ENCODE data around the gene PTGER1.
"Not testable (repeated sequence)": the region's sequence is repeated elsewhere in the genome, so short reads cannot be mapped to it uniquely, and the experiment has no call there.

PTGER1 gene, protein sequence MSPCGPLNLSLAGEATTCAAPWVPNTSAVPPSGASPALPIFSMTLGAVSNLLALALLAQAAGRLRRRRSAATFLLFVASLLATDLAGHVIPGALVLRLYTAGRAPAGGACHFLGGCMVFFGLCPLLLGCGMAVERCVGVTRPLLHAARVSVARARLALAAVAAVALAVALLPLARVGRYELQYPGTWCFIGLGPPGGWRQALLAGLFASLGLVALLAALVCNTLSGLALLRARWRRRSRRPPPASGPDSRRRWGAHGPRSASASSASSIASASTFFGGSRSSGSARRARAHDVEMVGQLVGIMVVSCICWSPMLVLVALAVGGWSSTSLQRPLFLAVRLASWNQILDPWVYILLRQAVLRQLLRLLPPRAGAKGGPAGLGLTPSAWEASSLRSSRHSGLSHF

DNA sequence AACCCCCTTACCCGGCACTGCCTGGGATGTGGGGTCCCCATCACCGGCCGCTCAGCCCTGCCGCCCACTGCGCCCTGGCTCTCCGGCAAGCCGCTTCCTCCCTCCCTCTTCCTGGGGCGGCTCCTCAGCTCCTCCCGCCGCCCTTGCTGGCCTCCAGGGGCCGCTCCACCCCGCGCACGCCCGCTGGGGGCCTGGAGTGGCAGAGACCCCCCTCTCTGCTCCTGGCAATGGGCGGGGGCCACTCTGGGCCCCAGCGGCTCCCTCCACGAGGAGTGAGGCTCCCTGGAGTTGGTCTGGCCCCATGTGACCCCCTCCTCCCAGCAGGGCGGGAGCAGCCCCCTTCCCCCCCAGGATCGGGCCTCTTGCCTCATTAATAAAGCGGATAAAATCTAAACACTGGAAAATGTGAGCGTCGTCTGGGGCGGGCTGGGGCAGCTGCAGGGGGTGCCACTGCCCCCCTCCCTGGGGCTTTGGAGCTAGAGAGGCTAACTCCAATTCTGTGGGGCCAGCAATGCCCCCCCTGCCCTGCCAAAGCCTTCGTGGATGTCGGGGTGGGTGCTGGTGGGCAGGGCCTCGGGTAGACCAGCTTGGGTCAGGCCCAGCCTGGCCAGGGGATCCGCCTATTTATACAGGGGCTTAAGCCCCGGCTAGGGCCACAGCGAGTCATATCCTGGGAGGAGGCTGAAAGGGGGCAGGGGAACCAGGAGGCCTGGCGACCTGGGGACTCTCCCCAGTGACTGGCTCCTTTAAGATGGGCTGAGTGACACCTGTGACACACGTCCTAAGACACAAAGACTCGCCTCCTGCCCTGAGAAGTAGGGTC, at the start of gene PTGER1:
Gene PTGER1 (minus strand): TSS at position 104 of the 823 bp plus-strand sequence. CDS start 1,034 bp downstream, outside the sequence.
- DNase-seq (ENCODE audit: low read depth in 2 of 2) = no peak

DNA sequence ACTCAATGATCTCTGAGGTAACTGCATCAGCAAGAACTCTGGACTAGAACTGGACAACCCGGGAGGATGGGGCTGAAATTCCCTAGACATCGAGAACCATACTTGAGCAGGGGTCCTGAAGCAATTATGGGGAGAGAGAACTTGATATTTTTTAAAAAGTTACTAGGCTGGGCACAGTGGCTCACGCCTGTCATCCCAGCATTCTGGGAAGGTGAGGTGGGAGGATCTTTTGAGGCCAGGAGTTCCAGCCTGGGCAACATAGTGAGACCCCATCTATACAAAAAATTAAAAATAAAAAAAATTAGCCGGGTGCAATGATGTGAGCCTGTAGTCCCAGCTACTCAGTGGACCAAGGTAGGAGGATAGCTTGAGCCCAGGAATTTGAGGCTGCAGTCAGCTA, 45.4 kb upstream of the PTGER1 start:
- DNase-seq (ENCODE audit: low read depth in 2 of 2) = no peak

DNA sequence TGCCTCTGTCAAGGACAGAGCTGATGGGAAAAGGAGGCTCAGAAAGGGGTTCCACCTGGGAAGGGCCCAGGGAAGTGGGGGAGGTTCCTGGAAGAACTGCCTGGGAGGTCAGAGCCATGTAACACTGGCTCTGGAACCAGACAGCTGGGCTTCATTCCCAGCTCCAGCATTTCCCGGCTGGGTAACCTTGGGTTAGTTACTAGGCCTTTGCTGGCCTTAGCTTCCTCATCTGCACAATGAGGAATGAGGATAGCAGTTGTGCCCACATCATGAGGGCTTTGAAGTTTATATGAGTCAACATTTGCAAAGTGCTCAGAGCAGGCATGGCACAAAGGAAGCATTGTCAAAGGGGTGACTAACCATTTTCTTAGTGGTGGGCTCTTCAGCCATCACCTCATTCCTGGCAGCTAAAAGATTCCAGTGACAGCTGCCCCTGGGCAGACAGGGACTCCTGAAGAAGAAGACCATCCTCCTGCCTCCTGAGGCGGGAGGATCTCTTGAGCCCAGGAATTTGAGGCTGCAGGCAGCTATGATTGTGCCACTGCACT, 44.8 kb upstream of the PTGER1 start:
- no peak for DNase-seq (ENCODE audit: low read depth in 2 of 2)

DNA sequence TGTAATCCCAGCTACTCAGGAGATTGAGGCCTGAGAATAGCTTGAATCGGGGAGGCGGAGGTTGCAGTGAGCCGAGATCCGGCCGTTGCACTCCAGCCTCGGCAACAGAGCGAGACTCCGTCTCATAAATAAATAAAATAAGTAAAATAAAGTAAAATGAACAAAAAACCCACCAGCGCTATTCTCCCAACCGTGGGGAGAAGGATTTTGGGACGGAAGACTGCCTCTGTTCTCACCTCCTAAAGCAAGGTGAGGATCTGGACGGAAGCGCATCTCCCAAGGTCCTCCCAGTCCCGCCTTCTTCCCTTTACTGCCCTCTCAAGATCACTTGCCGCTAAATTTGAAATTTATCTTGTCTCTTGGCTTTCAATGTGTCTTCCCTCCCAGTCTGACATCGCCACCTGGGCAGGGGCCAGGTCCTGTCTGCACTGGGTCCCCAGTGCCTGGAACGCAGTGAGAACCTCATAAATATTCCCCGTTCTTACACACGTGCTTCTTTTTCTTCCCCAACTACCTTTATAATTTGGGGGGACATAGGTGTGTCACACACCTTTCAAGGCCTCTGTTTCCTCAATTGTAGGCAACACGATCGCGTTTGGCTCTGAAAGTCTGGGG, 44.2 kb upstream of the PTGER1 start:
- no peak for DNase-seq (ENCODE audit: low read depth in 2 of 2)

DNA sequence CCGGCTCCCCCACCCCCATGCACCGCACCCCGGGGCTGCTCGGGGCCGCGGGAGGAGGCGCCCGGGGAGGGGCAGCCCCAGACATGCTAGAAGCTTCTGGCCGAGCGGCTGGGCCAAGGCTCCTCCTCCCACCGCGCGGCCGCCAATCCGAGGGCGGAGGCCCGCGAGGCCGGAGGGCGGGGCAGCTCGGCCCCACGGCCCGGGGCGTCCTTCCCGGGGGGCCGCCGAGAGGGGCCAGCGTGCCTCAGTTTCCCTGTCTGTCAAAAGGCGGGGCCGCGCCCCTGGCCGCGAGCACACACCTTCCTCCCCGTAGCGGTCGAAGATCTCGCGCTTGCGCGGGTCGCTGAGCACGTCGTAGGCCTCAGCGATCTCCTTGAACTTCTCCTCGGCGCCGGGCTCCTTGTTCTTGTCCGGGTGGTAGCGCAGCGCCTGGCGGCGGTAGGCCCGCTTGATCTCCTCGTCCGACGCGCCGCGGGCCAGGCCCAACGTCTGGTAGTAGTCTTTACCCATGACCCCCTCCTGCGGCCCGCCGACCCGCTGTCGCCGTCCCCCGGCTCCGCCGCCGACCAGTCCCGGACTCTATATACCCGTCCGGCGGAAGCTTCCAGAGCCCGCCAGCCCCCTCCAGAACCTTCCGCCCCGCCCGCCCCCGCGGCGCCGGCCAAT, 42.8 kb upstream of the PTGER1 start, which contains the start of gene DNAJB1:
Gene DNAJB1 (minus strand): TSS at position 558 of the 666 bp plus-strand sequence. CDS start 48 bp downstream, at position 510.
- peak in 1 of 2 experiments; percentile 34 for DNase-seq (ENCODE audit: low read depth in 2 of 2)

DNA sequence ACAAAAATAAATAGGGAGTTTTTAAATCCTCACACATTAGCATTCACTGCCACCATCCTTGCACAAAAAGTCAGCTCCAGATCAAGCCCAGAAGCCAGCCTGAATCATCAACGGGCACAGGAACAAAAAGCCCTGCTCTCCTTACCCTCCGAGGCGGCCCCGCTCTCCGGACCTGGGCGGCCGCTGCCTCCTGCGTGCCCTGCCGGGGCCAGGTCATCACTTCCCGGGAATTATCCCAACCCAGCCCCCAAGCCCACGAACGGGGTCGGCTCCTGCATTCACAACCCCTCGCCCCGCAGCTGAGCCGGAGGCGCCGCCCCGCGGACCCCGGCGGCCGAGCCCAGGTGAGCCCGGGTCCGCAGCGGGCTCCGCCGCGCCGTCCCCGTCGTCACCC, 42.3 kb upstream of the PTGER1 start:
- no peak for DNase-seq (ENCODE audit: low read depth in 2 of 2)

DNA sequence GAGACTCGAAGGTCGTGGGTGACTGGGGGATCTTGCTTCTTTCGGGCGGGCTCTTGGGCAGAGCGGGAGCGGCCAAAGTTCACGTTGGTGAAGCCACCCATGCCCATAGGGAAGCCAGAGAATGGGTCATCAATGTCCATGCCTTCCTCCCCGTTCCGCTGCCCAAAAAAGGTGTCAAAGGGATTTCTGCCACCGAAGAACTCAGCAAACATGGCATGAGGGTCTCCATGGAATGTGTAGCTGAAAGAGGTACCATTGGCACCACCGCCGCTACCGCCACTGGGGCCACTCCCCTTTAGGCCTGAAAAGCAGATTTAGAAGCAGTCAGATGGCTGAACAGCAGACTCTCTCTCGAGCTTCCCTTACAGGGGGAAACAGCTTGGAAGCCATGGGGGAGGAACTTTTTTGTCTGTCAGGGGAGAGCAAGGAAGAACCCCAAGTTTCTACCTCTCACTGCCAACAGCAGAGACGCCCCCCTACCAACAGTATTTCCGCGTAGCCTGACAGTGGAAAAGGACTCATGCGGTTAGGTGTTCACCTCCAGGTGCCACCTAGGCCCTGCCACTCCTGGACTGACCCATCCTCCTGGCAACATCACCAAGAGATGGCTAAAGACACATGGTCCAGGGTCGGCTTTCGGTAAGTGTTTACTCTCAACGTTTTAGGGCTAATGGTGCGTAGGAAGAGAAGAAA, 41.7 kb upstream of the PTGER1 start:
- DNase-seq (ENCODE audit: low read depth in 2 of 2) = no peak

DNA sequence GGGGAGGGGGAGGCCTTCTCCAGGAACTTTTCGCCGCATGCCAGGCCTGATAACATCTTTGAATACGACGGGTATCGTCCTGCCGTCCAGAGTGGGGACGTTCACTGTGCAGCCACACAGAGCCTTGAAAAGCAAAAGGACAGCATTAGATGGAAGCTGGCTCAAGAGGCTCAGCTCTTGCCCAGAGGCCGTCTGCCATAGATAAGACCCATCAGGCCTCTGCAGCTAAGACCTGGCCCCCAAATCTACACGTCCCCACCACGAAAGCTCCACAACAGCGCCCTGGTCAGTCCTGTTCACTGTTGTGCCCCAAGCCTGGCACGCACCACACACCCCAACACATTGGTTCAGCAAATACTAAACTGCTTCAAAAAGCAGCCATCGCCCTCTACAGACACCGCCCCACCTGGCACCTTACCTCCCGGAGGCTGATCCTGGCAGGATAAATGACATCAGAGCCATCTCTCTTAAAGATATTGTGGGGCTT, 40.9 kb upstream of the PTGER1 start:
- no peak for DNase-seq (ENCODE audit: low read depth in 2 of 2)

DNA sequence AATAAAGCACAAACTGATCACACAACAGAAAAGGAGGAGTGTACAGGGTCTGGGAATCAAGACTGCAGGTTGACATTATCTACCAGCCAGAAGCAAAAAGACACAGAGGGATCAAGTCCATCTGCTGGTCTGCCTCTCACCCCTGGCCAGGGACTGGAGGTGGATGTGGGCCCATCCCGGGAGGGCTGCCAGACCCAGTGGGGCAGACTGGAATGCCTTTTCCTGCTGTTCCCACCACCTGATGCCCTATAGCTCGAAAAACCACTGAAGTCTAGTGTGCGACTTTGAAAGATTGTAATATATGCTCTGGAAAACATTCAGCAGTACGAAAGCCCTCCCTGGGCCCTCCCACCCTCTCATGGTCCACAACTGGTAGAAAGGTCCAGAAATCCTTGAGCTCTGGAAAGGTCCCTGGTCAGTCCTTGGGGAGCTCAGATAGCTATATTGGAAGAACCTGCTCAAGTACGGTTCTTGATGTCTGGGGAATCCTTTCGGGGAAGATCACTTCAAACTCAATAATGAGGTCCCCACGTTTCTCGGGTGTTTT, 40.4 kb upstream of the PTGER1 start:
- DNase-seq (ENCODE audit: low read depth in 2 of 2) = no peak

DNA sequence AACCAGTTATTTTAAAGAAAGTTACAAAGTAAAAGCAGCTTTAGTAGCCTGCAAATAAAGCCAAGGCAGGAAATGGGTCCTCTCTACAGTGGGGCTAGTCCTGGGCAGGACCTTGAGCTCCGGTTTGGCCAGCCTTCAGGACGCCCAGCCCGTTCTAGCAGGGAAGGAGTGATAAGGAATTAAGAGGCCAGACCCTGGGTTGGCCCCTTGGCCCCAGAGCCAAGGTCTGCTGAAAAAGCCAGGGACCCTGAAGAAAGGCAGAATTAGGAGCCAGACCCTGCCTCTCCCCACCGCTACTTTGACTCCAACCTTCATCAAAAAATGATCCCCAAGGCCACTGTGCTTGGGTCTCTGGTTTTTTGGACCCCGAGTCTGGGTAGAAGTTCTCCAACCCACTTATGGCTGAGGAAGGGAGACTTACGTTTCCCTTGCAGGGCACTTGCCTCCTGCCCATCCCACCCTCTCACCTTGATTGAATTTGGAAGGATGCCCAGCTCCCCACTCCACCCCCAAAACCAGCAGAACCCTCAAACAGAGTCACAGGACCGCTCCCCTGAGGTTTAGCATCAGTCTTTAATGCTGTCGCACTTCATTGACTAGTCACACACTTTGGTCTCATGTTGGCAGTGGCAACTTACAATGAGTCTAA, 39.2 kb upstream of the PTGER1 start:
- DNase-seq (ENCODE audit: low read depth in 2 of 2) = no peak

DNA sequence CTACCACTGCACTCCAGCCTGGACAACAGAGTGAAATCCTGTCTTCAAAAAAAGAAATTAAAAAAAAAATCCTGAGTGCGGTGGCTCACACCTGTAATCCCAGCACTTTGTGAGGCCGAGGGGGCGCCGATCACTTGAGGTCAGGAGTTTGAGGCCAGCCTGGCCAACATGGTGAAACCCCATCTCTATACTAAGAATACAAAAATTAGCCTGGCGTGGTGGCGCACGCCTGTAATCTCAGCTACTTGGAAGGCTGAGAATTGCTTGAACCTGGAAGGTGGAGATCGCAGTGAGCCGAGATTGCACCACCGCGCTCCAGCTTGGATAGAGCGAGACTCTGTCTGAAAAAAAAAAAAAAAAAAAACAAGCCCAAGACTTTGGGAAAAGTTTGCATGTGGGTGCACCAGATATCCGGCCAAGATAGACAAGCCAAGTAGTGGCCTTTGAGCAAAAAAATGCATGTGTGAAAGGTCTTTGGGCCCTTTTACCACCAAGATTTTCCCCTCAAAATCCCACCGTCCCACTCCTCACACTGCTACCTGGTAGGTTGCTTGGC, 37.3 kb upstream of the PTGER1 start:
- DNase-seq (ENCODE audit: low read depth in 2 of 2) = no peak

DNA sequence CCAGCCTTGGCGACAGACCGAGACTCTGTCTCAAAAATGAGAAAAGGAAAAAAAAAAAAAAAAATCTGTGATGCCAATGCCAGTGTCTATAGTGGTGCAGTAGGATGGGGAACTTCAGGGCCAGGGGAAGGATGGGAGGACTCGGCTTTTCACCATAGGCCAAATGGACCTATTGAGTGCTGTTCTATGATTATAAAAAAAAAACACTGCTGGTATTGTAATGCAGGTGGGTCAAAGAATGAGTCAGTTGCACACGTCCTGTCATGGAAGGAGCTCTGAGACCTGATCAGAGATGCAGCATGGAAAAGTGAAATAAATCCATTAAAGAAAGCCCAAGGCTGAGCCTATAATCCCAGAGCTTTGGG, 36.1 kb upstream of the PTGER1 start:
- DNase-seq (ENCODE audit: low read depth in 2 of 2) = no peak

DNA sequence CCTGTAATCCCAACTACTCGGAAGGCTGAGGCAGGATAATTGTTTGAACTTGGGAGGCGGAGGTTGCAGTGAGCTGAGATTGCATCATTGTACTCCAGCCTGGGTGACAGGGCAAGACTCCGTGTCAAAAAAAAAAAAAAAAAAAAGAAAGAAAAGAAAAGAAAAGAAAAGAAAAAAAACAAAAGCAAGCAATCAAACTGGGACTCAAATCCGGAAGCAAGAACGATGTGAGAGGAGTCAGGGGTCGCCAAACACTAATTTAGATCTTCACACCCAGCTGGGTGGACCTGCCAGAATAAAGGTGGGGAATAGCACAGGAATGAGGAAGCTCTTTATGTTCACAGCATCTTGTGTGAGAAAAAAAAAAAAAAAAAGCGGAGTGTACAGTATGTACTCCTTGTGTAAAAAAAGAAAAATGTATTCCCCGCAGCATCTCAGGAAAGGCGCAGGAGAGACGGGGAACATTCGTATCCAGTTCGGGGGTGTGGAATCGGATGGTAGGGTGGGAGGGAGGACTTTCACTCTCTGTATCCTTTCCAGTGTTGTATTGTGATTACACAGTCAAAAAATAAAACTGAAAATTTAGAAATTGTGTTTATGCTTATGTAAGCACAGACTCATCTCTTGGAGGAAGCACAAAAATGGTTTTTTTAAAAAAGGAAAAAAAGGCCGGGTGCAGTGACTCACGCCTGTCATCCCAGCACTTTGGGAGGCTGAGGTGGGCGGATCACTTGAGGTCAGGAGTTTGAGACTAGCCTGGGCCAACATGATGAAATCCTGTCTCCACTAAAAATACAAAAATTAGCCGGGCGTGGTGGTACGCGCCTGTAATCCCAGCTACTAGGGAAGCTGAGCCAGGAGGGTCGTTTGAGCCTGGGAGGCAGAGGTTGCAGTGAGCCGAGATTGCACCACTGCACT, 35.4 kb upstream of the PTGER1 start:
- DNase-seq (ENCODE audit: low read depth in 2 of 2) = peak; percentile 54 to 60

DNA sequence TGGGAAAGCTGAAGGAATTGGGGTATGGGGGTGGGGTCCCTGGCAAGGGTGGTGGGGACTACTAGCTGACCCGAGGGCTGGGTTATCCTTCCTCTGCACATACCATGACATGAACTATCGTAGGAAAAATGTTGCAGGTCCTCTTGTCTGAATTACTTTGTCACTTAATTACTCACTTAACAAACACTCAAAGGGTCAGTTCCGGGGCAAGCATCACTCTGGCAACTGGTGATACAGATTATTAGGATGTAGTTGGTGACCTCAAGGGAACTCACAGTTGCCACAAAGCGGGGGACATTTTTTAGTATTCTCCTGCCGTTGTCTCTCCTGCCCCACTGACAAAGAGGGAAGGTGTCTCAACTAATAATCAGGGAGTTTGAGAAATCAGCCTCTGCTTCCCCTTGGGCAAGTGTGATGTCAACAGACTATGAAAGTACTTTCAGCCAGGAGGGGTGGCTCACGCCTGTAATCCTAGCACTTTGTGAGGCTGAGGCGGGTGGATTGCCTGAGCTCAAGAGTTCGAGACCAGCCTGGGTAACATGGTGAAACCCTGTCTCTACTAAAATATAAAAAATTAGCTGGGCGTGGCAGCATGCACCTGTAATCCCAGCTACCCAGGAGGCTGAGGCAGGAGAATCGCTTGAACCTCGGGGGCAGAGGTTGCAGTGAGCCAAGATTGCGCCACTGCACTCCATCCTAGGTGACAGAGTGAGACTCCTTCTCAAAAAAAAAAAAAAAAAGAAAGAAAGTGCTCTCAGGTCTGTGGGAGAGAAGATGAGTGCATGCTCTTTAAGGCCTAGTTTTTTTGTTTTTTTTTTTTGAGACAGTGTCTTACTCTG, 32.8 kb upstream of the PTGER1 start:
- DNase-seq (ENCODE audit: low read depth in 2 of 2) = no peak

DNA sequence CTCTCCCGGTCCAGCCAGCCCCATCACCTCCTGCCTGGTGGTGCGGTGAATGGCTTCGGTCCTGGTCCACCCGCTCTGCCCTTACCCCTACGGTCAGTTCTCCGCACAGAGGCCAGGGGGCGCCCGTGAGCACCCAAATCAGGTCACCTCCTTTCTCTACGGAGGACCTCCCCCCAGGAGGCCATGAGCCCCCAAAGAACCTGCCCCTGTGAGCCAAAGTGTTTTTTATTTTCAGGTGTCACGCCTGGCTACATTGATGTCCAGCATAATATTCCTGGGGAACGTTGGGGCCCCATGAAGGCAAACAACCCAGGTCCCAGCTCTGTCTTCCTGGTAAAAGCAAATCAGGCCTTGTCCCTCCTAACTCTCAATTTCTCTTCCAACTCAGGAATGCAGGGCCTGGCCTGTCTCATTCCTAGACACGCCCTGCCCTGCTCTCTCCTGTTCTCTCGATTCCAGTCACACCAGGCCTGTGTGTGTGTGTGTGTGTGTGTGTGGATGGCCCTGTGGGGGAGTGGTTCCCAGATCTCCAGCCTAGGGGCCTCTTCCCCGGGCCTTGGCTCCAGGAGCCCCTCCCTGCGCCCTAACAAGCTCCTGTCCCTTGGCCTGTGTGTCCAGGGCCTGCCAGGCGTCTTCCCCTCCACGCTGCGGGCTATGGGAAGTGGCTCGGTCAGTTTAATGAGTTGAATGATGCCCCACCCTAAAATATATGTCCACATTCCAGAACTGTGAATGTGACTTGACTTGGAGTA, 30.5 kb upstream of the PTGER1 start:
- DNase-seq (ENCODE audit: low read depth in 2 of 2) = peak in 1 of 2 experiments; percentile 51

DNA sequence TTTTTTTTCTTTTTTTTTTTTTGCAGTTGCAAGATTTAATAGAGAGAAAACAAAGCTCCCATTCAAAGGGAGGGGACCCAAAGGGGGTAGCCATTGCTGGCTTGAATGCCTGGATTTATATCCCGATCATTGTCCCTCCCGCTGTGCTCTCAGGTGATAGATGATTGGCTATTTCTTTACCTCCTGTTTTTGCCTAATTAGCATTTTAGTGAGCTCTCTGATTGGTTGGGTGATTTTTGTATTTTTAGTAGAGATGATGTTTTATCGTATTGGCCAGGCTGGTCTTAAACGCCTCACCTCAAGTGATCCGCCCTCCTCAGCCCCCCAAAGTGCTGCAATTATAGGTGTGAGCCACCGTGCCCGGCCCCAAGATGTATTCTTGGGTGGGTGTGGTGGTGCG, 29.4 kb upstream of the PTGER1 start:
- DNase-seq (ENCODE audit: low read depth in 2 of 2) = not testable (repeated sequence)

DNA sequence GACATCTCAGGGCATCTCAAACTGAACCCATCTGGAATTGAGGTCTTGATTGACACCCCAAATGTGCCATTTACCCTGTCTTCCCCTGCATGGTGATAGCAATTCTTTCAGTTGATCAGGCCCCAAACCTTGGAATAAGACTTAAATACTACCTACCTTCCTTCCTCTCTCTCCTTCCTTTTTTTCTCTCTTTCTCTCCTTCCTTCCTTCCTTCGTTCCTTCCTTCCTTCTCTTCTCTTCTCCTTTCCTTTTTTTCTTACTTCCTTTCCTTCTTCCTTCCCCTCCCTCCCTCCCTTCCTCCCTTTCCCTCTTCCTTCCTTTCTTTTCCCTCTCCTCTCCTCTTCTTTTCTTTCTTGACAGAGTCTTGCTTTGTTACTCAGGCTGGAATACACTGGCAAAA, 28.1 kb upstream of the PTGER1 start:
- DNase-seq (ENCODE audit: low read depth in 2 of 2) = no peak
